Measurements from ENCODE around the gene ABCC3.

Gene ABCC3

GRCh38 chr17:50621574-50622031 lies 13.1 kb upstream of the ABCC3 start:
- TF ChIP-seq HDGF (IDR thresholded peaks at IDR 0.05; ENCODE audit: borderline replicate concordance): no peak
- TF ChIP-seq FOXM1 (IDR thresholded peaks at IDR 0.05; ENCODE audit: borderline replicate concordance): no peak
- TF ChIP-seq CTBP1 (IDR thresholded peaks at IDR 0.05; ENCODE audit: borderline replicate concordance): no peak
- TF ChIP-seq ZNF384 (IDR thresholded peaks at IDR 0.05): no peak
- no peak for TF ChIP-seq ARNT (IDR thresholded peaks at IDR 0.05)
- TF ChIP-seq L3MBTL2 (conservative IDR thresholded peaks at IDR 0.05): no peak
- no peak for TF ChIP-seq BHLHE40 (IDR thresholded peaks at IDR 0.05; ENCODE audit: borderline replicate concordance)
- no peak for TF ChIP-seq SUZ12 (IDR thresholded peaks at IDR 0.05)
- no peak for TF ChIP-seq FOXK2 (IDR thresholded peaks at IDR 0.05)
- no peak for TF ChIP-seq FOXA1 (IDR thresholded peaks at IDR 0.05)
- TF ChIP-seq TARDBP (IDR thresholded peaks at IDR 0.05): no peak
- no peak for TF ChIP-seq SP1 (IDR thresholded peaks at IDR 0.05)
- TF ChIP-seq LEF1 (IDR thresholded peaks at IDR 0.05; ENCODE audit: borderline replicate concordance): no peak
- TF ChIP-seq NFRKB (IDR thresholded peaks at IDR 0.05): no peak
- TF ChIP-seq ELF4 (IDR thresholded peaks at IDR 0.05): no peak
- TF ChIP-seq, protein P1, sequence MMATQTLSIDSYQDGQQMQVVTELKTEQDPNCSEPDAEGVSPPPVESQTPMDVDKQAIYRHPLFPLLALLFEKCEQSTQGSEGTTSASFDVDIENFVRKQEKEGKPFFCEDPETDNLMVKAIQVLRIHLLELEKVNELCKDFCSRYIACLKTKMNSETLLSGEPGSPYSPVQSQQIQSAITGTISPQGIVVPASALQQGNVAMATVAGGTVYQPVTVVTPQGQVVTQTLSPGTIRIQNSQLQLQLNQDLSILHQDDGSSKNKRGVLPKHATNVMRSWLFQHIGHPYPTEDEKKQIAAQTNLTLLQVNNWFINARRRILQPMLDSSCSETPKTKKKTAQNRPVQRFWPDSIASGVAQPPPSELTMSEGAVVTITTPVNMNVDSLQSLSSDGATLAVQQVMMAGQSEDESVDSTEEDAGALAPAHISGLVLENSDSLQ (IDR thresholded peaks at IDR 0.05): no peak
- ChIA-PET POLR2A (interaction anchor here (1.2 kb wide), 1 partner anchor 61 kb away, joined by 6 read pairs; the partner anchor contains the start of gene CACNA1G), CTCF (no interaction called here)
- no peak for DNase-seq (ENCODE audit: extremely low spot score)

GRCh38 chr17:50624321-50624934 lies 10.3 kb upstream of the ABCC3 start:
- TF ChIP-seq HDGF (IDR thresholded peaks at IDR 0.05; ENCODE audit: borderline replicate concordance) (no peak), BHLHE40 (IDR thresholded peaks at IDR 0.05; ENCODE audit: borderline replicate concordance) (no peak), TARDBP (IDR thresholded peaks at IDR 0.05) (no peak), FOXA1 (IDR thresholded peaks at IDR 0.05) (no peak), ZNF384 (IDR thresholded peaks at IDR 0.05) (no peak), NFRKB (IDR thresholded peaks at IDR 0.05) (no peak), ARNT (IDR thresholded peaks at IDR 0.05) (no peak), CTBP1 (IDR thresholded peaks at IDR 0.05; ENCODE audit: borderline replicate concordance) (no peak), L3MBTL2 (conservative IDR thresholded peaks at IDR 0.05) (no peak), SUZ12 (IDR thresholded peaks at IDR 0.05) (no peak), LEF1 (IDR thresholded peaks at IDR 0.05; ENCODE audit: borderline replicate concordance) (no peak), FOXK2 (IDR thresholded peaks at IDR 0.05) (no peak), FOXM1 (IDR thresholded peaks at IDR 0.05; ENCODE audit: borderline replicate concordance) (no peak), SP1 (IDR thresholded peaks at IDR 0.05) (no peak), ELF4 (IDR thresholded peaks at IDR 0.05) (no peak)
- TF ChIP-seq, protein P1 (IDR thresholded peaks at IDR 0.05): no peak
- ChIA-PET POLR2A (no interaction called here), CTCF (interaction anchor here (1.0 to 7.1 kb wide), 3 partner anchors 14 to 75 kb away, joined by 3 to 91 read pairs (median 10); partner anchors contain the start of gene SPATA20)
- no peak for DNase-seq (ENCODE audit: extremely low spot score)

DNA sequence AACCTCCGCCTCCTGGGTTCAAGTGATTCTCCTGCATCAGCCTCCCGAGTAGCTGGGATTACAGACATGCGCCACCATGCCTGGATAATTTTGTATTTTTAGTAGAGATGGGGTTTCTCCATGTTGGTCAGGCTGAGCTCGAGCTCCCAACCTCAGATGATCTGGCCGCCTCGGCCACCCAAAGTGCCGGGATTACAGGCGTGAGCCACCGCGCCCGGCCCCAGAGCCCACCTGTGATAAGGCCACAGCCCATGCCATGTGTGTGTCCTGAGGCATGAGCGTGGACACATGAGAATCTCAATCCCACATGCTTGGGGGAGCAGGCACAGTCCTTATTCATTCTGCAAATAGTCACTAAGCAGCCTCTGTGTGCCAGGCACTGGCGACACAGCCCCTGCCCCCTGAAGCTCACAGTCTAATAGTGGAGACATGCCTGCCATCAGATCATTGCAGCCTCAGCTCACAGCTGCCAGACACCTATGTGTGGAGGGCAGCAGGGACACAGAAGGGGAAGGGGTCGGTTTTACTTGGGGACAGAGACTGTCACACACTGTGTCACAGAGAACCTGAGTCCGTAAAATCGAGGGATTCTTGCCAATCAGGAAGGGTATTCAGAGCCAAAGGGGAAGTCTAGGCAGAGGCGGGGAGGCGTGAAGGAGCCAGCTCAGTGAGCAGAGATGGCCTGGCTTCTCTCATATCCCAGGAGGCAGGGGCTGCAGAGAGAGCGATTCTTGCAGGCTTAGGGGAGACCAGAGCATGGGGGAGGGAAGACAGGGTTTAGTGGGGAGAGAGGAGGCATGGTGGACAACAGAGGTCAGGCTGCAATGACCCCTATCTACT lies 9.4 kb upstream of the ABCC3 start:
- DNase-seq (ENCODE audit: extremely low spot score): no peak
- POLR2A ChIA-PET: interaction anchor here (0.8 to 1.8 kb wide), 4 partner anchors 11 to 81 kb away, joined by 3 to 15 read pairs (median 5); partner anchors contain the start of gene SPATA20
- no peak for TF ChIP-seq BHLHE40 (IDR thresholded peaks at IDR 0.05; ENCODE audit: borderline replicate concordance)
- TF ChIP-seq, protein P1 (IDR thresholded peaks at IDR 0.05): no peak
- CTCF ChIA-PET: interaction anchor here (0.6 to 7.1 kb wide), 16 partner anchors 8 to 143 kb away, joined by 3 to 91 read pairs (median 4); partner anchors contain the start of gene SPATA20

DNA sequence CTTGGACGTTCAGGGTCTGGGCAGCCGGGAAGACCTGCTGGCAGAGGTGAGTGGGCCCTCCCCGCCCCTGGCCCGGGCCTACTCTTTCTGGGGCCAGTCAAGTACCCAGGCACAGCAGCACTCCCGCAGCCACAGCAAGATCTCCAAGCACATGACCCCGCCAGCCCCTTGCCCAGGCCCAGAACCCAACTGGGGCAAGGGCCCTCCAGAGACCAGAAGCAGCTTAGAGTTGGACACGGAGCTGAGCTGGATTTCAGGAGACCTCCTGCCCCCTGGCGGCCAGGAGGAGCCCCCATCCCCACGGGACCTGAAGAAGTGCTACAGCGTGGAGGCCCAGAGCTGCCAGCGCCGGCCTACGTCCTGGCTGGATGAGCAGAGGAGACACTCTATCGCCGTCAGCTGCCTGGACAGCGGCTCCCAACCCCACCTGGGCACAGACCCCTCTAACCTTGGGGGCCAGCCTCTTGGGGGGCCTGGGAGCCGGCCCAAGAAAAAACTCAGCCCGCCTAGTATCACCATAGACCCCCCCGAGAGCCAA lies 8.6 kb upstream of the ABCC3 start:
- CTCF ChIA-PET: interaction anchor here (0.7 to 7.1 kb wide), 16 partner anchors 9 to 144 kb away, joined by 3 to 91 read pairs (median 4); partner anchors contain the start of gene SPATA20
- POLR2A ChIA-PET: interaction anchor here (0.8 to 1.8 kb wide), 4 partner anchors 11 to 82 kb away, joined by 3 to 15 read pairs (median 5); partner anchors contain the start of gene SPATA20
- TF ChIP-seq L3MBTL2 (conservative IDR thresholded peaks at IDR 0.05) (no peak), LEF1 (IDR thresholded peaks at IDR 0.05; ENCODE audit: borderline replicate concordance) (no peak), ARNT (IDR thresholded peaks at IDR 0.05) (no peak), FOXM1 (IDR thresholded peaks at IDR 0.05; ENCODE audit: borderline replicate concordance) (no peak), SP1 (IDR thresholded peaks at IDR 0.05) (no peak), CTBP1 (IDR thresholded peaks at IDR 0.05; ENCODE audit: borderline replicate concordance) (no peak), SUZ12 (IDR thresholded peaks at IDR 0.05) (no peak), BHLHE40 (IDR thresholded peaks at IDR 0.05; ENCODE audit: borderline replicate concordance) (no peak), TARDBP (IDR thresholded peaks at IDR 0.05) (no peak), ELF4 (IDR thresholded peaks at IDR 0.05) (no peak), NFRKB (IDR thresholded peaks at IDR 0.05) (no peak), FOXK2 (IDR thresholded peaks at IDR 0.05) (no peak)
- TF ChIP-seq, protein P1 (IDR thresholded peaks at IDR 0.05): no peak
- DNase-seq (ENCODE audit: extremely low spot score): peak; percentile 89

Measured in HEK293T (cell line).